Uterus (tissue), 4 donors: ENCODE data around the gene S100A5. TPM values are rescaled to one million over a fixed set of nuclear protein-coding genes. Genes with fewer than 3 reads are reported as not detected.
"Not testable (repeated sequence)": the region's sequence is repeated elsewhere in the genome, so short reads cannot be mapped to it uniquely, and the experiment has no call there.

ENCODE experiments used
- DNase-seq, 2 donors: peaks; one replicate each; pipeline ENCODE4 v3.0.0-alpha.2; 2019 to 2020
- H3K27ac ChIP-seq, 2 donors: fragments of 200-600 bp; sonication (generic); 1 replicate in 1 of 2; 2 replicates in 1 of 2; pipeline ENCODE4 v1.5.1; 2016 to 2018
- H3K27me3 ChIP-seq, 2 donors: fragments of 200-600 bp; sonication (generic); one replicate each; pipeline ENCODE4 v1.5.1; 2018 to 2019; ENCODE audit warnings: control low read depth in 1 of 2
- H3K36me3 ChIP-seq, 2 donors: fragments of 200-600 bp; sonication (generic); one replicate each; pipeline ENCODE4 v1.5.1; 2019; ENCODE audit warnings: control low read depth in 1 of 2
- H3K4me1 ChIP-seq, 2 donors: fragments of 200-600 bp; sonication (generic); one replicate each; pipeline ENCODE4 v1.5.1; 2018 to 2019; ENCODE audit warnings: control low read depth in 1 of 2
- H3K4me3 ChIP-seq, 2 donors: fragments of 200-600 bp; sonication (generic); 1 replicate in 1 of 2; 2 replicates in 1 of 2; pipeline ENCODE4 v1.5.1; 2018 to 2019; ENCODE audit warnings: mild to moderate bottlenecking in 1 of 2
- H3K9me3 ChIP-seq, 2 donors: fragments of 200-600 bp; sonication (generic); one replicate each; pipeline ENCODE4 v1.5.1; 2019; ENCODE audit warnings: control low read depth in 1 of 2
- CTCF ChIP-seq, 4 experiments: fragments of 200-600 bp in 2 of 4; fragments of 450-650 bp in 2 of 4; sonication (generic) in 2 of 4; IDR thresholded peaks; one replicate each; pipeline ENCODE4 v1.5.1; 2016 to 2019; ENCODE audit warnings: antibody characterized with exemption in 4 of 4, mild to moderate bottlenecking in 2 of 4, moderate library complexity in 1 of 4
- POLR2A ChIP-seq, 2 donors: fragments of 450-650 bp; IDR thresholded peaks; one replicate each; pipeline ENCODE4 v1.6.1; 2016; ENCODE audit warnings: antibody characterized with exemption in 2 of 2, mild to moderate bottlenecking in 1 of 2, moderate library complexity in 1 of 2
- intact Hi-C: fragments of 100-400 bp; cut with DNase I; formaldehyde crosslinking; loops from one replicate; pipeline ENCODE4 v1.15.1; 2023; ENCODE audit warnings: low total_unique reads
- total RNA-seq, 4 donors: library from RNA; depleted of rRNA in 3 of 4; stranded (reverse); fragments of >200 nt in 3 of 4; gene quantifications; one replicate each; pipeline versions ENCODE4 v1.1.0 to v1.2.4, GENCODE V29; 2014 to 2023
- donor health status: DM: yes; HTN: yes; CAD: no.

Gene S100A5
- total RNA-seq, 4 donors from 2014 or later: not detected

GRCh38 chr1:153577624-153578051 is 36.9 kb upstream of the S100A5 start:
- intact Hi-C loops: no loop called here
- H3K36me3 ChIP-seq: no peaks in the 10 kb centered on the region
- no peaks in the 10 kb centered on the region for H3K9me3 ChIP-seq
- no peaks in the 10 kb centered on the region for H3K4me1 ChIP-seq
- no peak for DNase-seq
- no peak overlapping the region for H3K27ac ChIP-seq
- no peak overlapping the region for H3K4me3 ChIP-seq
- no peaks in the 10 kb centered on the region for H3K27me3 ChIP-seq
- no peak for TF ChIP-seq POLR2A (IDR thresholded peaks at IDR 0.05)
- TF ChIP-seq CTCF (IDR thresholded peaks at IDR 0.05): no peak

GRCh38 chr1:153577138-153577537 is 36.4 kb upstream of the S100A5 start:
- Histone ChIP-seq H3K27ac (no peak overlapping the region), H3K4me1 (no peaks in the 10 kb centered on the region), H3K27me3 (no peaks in the 10 kb centered on the region), H3K4me3 (no peak overlapping the region), H3K36me3 (no peaks in the 10 kb centered on the region), H3K9me3 (no peaks in the 10 kb centered on the region)
- intact Hi-C loops: no loop called here
- TF ChIP-seq CTCF (IDR thresholded peaks at IDR 0.05): no peak
- TF ChIP-seq POLR2A (IDR thresholded peaks at IDR 0.05): no peak
- no peak for DNase-seq

- H3K27ac ChIP-seq, H3K4me1 ChIP-seq, H3K36me3 ChIP-seq, H3K4me3 ChIP-seq, H3K9me3 ChIP-seq, intact Hi-C loops, DNase-seq, H3K27me3 ChIP-seq: not testable (repeated sequence)
Measured at GRCh38 chr1:153575497-153575896, 34.8 kb upstream of the S100A5 start.

GRCh38 chr1:153575081-153575491 is 34.4 kb upstream of the S100A5 start:
- intact Hi-C loops, H3K27me3 ChIP-seq, H3K36me3 ChIP-seq, H3K27ac ChIP-seq, H3K4me3 ChIP-seq, H3K4me1 ChIP-seq, DNase-seq, H3K9me3 ChIP-seq: not testable (repeated sequence)

- H3K27me3 ChIP-seq: no peaks in the 10 kb centered on the region
- intact Hi-C loops: no loop called here
- DNase-seq: no peak
- TF ChIP-seq POLR2A (IDR thresholded peaks at IDR 0.05): no peak
- no peak for TF ChIP-seq CTCF (IDR thresholded peaks at IDR 0.05)
- H3K4me1 ChIP-seq: no peaks in the 10 kb centered on the region
- H3K9me3 ChIP-seq: no peaks in the 10 kb centered on the region
- no peak overlapping the region for H3K4me3 ChIP-seq
- no peaks in the 10 kb centered on the region for H3K36me3 ChIP-seq
- H3K27ac ChIP-seq: peak overlapping the region; percentile 18 to 70
Measured at GRCh38 chr1:153573351-153573750, 32.6 kb upstream of the S100A5 start.

GRCh38 chr1:153572569-153573015 is 31.9 kb upstream of the S100A5 start:
- intact Hi-C loops: no loop called here

More at GRCh38 chr1:153572569-153573015, 31.9 kb upstream of the S100A5 start:
- Histone ChIP-seq H3K4me1 (peaks cover 5 to 6% of the 10 kb centered on the region in 2 donors), H3K27me3 (no peaks in the 10 kb centered on the region), H3K4me3 (no peak overlapping the region), H3K27ac (peak overlapping the region; percentile 18 to 70), H3K36me3 (no peaks in the 10 kb centered on the region), H3K9me3 (no peaks in the 10 kb centered on the region)
- TF ChIP-seq CTCF (IDR thresholded peaks at IDR 0.05) (peak; percentile 68 to 87 (median 81)), POLR2A (IDR thresholded peaks at IDR 0.05) (no peak)
- DNase-seq: peak; percentile 75 to 82
